GM13976 (cell line): ENCODE data around the gene HEG1.

ENCODE experiments used
- DNase-seq: peaks from one replicate; pipeline ENCODE4 v3.0.0; 2012; ENCODE audit warnings: low spot score
- in situ Hi-C: fragments of 300-500 bp; cut with MboI; formaldehyde crosslinking; loops from one replicate; pipeline ENCODE4 v1.12.0; 2022; ENCODE audit warnings: low sequenced_read_pairs, mixed read lengths, inconsistent platforms; ENCODE audit not compliant: unreplicated experiment
- TF ChIP-seq, protein P1 (sequence below): IDR thresholded peaks from 2 replicates; pipeline ENCODE4 v1.5.1; 2012; ENCODE audit warnings: borderline replicate concordance, mild to moderate bottlenecking; ENCODE audit not compliant: insufficient read depth; ENCODE audit errors: extremely low read depth, missing control alignments, control extremely low read depth

Gene HEG1

GRCh38 chr3:125043599-125044151 is 12.1 kb downstream of the HEG1 start:
- no peak for DNase-seq
- TF ChIP-seq, protein P1, sequence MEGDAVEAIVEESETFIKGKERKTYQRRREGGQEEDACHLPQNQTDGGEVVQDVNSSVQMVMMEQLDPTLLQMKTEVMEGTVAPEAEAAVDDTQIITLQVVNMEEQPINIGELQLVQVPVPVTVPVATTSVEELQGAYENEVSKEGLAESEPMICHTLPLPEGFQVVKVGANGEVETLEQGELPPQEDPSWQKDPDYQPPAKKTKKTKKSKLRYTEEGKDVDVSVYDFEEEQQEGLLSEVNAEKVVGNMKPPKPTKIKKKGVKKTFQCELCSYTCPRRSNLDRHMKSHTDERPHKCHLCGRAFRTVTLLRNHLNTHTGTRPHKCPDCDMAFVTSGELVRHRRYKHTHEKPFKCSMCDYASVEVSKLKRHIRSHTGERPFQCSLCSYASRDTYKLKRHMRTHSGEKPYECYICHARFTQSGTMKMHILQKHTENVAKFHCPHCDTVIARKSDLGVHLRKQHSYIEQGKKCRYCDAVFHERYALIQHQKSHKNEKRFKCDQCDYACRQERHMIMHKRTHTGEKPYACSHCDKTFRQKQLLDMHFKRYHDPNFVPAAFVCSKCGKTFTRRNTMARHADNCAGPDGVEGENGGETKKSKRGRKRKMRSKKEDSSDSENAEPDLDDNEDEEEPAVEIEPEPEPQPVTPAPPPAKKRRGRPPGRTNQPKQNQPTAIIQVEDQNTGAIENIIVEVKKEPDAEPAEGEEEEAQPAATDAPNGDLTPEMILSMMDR: no peak
- in situ Hi-C loops: no loop called here

GRCh38 chr3:125042725-125043406 is 12.9 kb downstream of the HEG1 start:
- in situ Hi-C loops: no loop called here
- DNase-seq: no peak
- TF ChIP-seq, protein P1: no peak

GRCh38 chr3:125039131-125040100 is 16.4 kb downstream of the HEG1 start:
- TF ChIP-seq, protein P1: no peak
- no peak for DNase-seq
- in situ Hi-C loops: no loop called here

DNA sequence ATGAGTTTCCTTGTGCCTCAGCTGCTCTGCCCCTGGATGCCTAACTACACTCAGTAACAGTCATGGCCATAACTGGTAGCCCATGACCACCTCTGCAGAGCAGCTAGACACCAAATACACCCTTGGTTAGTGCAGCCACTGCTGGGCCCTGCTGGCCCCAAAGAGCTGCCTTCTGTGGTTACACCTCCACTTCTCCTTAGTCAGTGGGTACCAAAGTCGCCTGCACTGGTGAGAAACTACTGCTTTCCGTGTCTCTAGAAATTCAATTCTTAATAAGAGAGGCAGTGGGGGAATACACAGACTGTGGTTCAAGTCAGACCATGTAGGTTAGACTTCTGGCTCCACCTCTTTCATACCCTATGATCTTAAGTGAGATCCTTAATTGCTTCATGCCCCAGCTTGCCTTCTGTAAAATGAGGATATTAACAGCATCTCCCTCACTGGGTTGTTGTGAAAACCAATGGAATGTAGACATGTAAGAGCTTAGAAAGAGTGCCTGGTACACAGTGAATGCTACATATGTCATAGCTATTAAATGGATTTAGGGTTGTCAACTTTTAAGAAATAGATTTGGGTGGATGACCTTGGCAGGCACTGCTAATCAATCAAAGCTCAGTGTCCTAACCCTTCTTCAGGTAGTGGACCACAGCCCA is 18.2 kb downstream of the HEG1 start:
- in situ Hi-C loops: no loop called here
- DNase-seq: no peak
- TF ChIP-seq, protein P1: no peak

DNA sequence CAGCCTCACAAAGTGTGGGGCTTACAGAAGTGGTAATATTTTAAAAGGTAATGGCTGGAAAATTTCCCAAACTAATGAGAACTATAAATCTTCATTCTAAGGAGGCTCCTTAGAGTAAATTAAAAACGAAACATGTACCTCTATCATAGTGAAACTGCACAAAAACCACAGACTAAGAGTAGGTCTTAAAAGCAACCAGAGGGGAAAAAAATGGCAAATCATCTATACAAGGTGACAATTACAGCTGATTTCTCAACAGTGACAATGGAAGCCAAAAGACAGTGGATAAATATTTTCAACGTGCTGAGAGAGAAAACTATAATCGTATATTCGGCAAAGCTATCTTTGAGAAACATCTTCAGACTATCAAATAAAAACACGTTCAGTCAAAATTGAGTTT is 20.6 kb downstream of the HEG1 start:
- TF ChIP-seq, protein P1: no peak
- in situ Hi-C loops: no loop called here
- DNase-seq: peak; percentile 73

DNA sequence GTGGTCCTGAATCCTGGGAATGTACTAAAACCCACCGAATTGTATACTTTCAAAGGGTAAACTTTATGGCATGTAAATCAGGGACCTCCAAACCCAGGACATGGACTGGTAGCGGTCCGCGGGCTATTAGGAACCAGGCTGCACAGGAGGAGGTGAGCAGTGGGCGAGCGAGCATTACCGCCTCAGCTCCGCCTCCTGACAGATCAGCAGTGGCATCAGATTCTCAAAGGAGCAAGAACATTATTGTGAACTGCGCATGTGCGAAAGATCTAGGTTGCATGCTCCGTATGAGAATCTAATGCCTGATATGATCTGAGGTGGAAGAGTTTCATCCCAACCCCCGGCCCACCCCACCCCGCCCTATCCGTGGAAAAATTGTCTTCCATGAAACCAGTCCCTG is 22.2 kb downstream of the HEG1 start:
- in situ Hi-C loops: no loop called here
- TF ChIP-seq, protein P1: no peak
- no peak for DNase-seq
